Measurements from ENCODE around the gene TJP3. TPM values are rescaled to one million over a fixed set of nuclear protein-coding genes. Genes with fewer than 3 reads are reported as not detected.

The TJP3 gene
- total RNA-seq, 1 donor from 2014 or later: 2.0 TPM

DNA sequence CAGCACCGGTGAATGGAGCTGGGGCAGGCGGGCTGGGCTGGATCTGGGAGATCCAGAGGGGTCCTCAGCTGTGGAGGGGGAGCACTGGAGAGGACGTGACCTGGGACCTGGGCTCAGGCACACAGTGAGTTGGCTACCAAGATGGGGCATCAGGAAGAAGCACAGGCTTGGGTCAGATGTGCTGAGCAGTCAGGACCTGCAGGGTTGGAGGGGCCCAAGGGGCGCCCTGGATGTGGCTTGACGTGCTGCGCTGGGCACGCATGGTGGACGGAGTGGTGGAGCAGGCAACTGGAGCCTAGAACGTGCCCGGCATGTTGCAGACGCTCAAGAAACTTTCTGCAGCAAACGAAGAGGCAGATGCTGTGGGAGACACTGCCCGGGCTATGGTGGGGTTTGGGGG, 28.6 kb upstream of the TJP3 start:
- Histone ChIP-seq H2AFZ (ENCODE audit: low read depth, low read length) (no peak overlapping the region), H3K27ac (ENCODE audit: low read depth, low read length) (no peak overlapping the region), H3K9ac (ENCODE audit: low read length) (no peak overlapping the region), H3K9me3 (ENCODE audit: insufficient read depth, low read depth, low read length) (peaks cover 5% of the 10 kb centered on the region), H3K36me3 (ENCODE audit: insufficient read depth, low read length) (no peaks in the 10 kb centered on the region), H4K20me1 (ENCODE audit: insufficient read depth, low read length) (peaks cover 72% of the 10 kb centered on the region), H3K79me2 (ENCODE audit: insufficient read depth, low read length) (peaks cover 67% of the 10 kb centered on the region), H3K4me1 (ENCODE audit: insufficient read depth, low read length) (peaks cover 18% of the 10 kb centered on the region), H3K4me2 (ENCODE audit: low read length) (no peak overlapping the region), H3K4me3 (ENCODE audit: insufficient read depth, low read depth, low read length) (no peak overlapping the region), H3K27me3 (ENCODE audit: insufficient read depth, low read length) (no peaks in the 10 kb centered on the region)
- H3K9me3 Mint-ChIP-seq (ENCODE audit: unreplicated experiment): no peaks in the 10 kb centered on the region
- no peaks in the 10 kb centered on the region for H3K27me3 Mint-ChIP-seq (ENCODE audit: low read depth, unreplicated experiment)
- no peak for DNase-seq (ENCODE audit: low read depth)
- no peak overlapping the region for H3K27ac Mint-ChIP-seq (ENCODE audit: unreplicated experiment)
- H3K4me3 Mint-ChIP-seq (ENCODE audit: unreplicated experiment): peak overlapping the region; percentile 50
- TF ChIP-seq EZH2 (IDR thresholded peaks at IDR 0.05; ENCODE audit: insufficient read depth, low read length) (no peak), CTCF (IDR thresholded peaks at IDR 0.05; ENCODE audit: insufficient read depth, low read depth, low read length) (no peak)
- H3K36me3 Mint-ChIP-seq (ENCODE audit: low read depth, unreplicated experiment): peaks cover 17% of the 10 kb centered on the region
- H3K4me1 Mint-ChIP-seq (ENCODE audit: low read depth, unreplicated experiment): peaks cover 6% of the 10 kb centered on the region
- FAIRE-seq: no peak

DNA sequence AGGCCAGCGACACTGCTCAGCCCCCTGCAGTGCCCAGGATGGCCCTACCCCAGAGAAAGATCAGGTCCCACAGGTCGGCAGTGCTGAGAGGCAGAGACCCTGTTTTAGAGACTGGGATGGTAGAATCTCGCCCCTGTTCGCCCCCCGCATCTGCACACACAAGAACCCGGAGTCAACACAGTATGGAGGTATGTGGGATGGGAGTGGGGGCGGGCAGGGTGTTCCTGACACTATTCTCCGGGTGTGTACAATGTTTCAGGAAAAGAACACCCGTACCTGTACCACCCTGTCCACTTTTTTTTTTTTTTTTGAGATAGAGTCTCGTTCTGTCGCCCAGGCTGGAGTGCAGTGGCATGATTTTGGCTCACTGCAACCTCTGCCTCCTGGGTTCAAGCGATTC, 27.2 kb upstream of the TJP3 start:
- peaks cover 6% of the 10 kb centered on the region for H3K9me3 ChIP-seq (ENCODE audit: insufficient read depth, low read depth, low read length)
- no peak overlapping the region for H3K4me3 Mint-ChIP-seq (ENCODE audit: unreplicated experiment)
- H3K27me3 ChIP-seq (ENCODE audit: insufficient read depth, low read length): no peaks in the 10 kb centered on the region

More for the DNA sequence above, 27.2 kb upstream of the TJP3 start:
- Histone ChIP-seq H3K36me3 (ENCODE audit: insufficient read depth, low read length) (no peaks in the 10 kb centered on the region), H3K27ac (ENCODE audit: low read depth, low read length) (no peak overlapping the region), H3K4me3 (ENCODE audit: insufficient read depth, low read depth, low read length) (no peak overlapping the region), H3K9ac (ENCODE audit: low read length) (no peak overlapping the region), H3K79me2 (ENCODE audit: insufficient read depth, low read length) (peaks cover 66% of the 10 kb centered on the region), H3K4me1 (ENCODE audit: insufficient read depth, low read length) (peaks cover 21% of the 10 kb centered on the region), H4K20me1 (ENCODE audit: insufficient read depth, low read length) (peaks cover 59% of the 10 kb centered on the region), H3K4me2 (ENCODE audit: low read length) (no peak overlapping the region), H2AFZ (ENCODE audit: low read depth, low read length) (no peak overlapping the region)
- Mint-ChIP-seq H3K4me1 (ENCODE audit: low read depth, unreplicated experiment) (peaks cover 6% of the 10 kb centered on the region), H3K9me3 (ENCODE audit: unreplicated experiment) (no peaks in the 10 kb centered on the region), H3K36me3 (ENCODE audit: low read depth, unreplicated experiment) (peaks cover 18% of the 10 kb centered on the region), H3K27ac (ENCODE audit: unreplicated experiment) (no peak overlapping the region), H3K27me3 (ENCODE audit: low read depth, unreplicated experiment) (no peaks in the 10 kb centered on the region)
- no peak for DNase-seq (ENCODE audit: low read depth)
- TF ChIP-seq CTCF (IDR thresholded peaks at IDR 0.05; ENCODE audit: insufficient read depth, low read depth, low read length): no peak
- no peak for TF ChIP-seq EZH2 (IDR thresholded peaks at IDR 0.05; ENCODE audit: insufficient read depth, low read length)
- FAIRE-seq: no peak

Data from astrocyte (in vitro differentiated cells and primary cell).